Activated T-cell treated with anti-CD3 and anti-CD28 coated beads for 24 hours (primary cell): ENCODE data around the gene TMEM184B.
"Not testable (repeated sequence)": the region's sequence is repeated elsewhere in the genome, so short reads cannot be mapped to it uniquely, and the experiment has no call there.

Experiments used
- DNase-seq: peaks from one replicate; pipeline ENCODE4 v3.0.0-alpha.2; 2020; ENCODE audit warnings: low read depth

Gene TMEM184B

GRCh38 chr22:38248280-38248679 lies 24.5 kb downstream of the TMEM184B start:
- DNase-seq: no peak

- DNase-seq: no peak
Observed at GRCh38 chr22:38247713-38248112, 25.1 kb downstream of the TMEM184B start.

DNA sequence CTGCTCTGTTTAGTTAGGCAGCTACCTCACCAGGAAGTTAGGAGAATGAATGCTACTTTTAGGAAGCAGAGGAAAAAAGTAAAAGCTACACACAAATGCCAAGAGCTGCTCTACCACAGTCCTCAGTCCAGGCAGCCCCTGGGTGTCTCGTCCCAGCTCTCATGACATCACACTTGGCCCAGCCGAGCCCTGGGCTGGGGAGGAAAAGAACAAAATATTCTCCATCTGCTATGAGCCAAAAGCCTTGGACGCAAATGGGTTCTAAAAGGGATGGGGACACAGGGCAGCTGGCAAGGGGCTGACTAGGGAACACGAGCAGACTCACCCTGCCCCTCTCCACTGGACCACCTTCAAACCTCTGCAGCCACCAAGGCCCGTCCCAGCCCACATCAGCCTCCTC lies 26.1 kb downstream of the TMEM184B start:
- no peak for DNase-seq

DNA sequence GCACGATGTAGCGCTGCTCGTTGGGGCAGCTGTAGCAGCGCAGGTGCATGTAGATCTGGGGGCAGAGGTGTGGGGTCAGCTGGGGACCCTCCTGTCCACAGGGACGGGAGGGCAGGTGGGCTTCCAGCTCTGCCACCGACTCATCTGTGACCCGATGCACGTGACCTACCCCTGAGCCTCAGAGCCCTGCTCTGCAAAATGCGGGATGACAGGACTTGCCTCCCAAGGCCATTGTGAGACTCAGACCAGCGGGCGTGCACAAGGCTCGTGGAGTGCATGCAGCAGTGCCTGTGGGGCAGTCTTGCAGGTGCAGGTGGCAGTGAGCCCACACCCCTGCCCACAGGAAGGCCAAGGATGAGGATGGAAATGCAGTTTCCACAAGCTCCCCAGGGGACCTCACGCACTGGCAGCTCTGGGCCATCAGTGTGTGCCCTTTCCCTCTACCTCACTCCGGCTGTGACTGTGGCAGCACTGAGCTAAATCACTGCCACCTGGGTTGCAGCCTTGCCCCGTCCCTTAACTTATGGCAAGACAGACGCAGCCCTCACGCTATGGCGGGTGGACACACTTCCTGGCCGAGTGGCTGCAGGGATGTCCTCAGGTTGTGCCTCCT lies 26.7 kb downstream of the TMEM184B start:
- no peak for DNase-seq

DNA sequence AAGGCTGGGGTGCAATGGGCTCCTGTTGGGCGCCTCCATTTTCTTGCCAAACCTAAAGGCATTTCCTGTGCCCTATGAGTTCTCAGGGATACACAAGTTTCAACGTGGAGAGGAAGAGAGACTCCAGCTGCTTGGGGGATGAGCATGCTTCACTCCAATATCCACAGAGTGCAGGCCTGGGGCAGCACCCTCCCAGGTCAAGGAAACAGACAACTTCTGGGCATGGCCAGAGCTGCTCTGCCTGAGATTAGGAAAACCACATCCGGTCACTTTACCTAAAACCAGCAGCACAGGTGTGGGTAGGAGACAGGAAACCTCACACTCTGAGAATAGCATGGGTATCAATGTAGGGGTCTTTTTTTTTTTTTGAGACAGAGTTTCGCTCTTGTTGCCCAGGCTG lies 28.7 kb downstream of the TMEM184B start:
- DNase-seq: no peak

GRCh38 chr22:38243007-38243765 lies 29.6 kb downstream of the TMEM184B start:
- no peak for DNase-seq

- no peak for DNase-seq
Observed at GRCh38 chr22:38240734-38241252, 32.0 kb downstream of the TMEM184B start.

DNA sequence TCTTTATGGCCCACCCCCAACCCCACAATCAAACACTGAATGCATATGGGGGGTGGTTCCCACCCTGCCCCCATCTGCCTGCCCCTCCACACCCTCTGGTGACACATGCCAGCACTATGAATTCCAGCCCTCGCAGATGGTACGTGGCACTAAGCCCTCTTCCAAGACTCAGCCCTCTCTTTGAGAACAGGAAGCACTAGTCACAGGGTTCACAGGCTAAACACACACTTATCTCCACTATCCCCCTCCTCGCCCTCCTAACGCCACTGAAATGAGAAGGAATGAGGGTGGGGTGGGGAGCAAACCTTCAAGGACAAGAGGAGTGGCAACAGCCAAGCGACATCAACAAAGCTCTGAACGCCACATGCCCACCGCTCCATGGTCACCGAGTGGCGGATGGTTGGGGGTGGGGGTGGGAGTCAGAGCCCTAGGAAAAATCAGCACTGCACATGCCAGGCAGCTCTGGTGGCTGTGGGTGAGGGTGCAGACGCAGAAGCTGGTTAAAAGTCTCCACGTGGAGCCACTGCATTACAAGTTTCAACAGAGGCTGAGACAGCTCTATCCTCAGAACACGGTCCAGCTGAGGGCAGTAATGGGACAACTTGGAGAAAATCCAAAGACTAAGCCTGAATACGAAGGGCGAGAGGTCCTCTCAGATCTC lies 33.6 kb downstream of the TMEM184B start:
- DNase-seq: no peak

- no peak for DNase-seq
Observed at GRCh38 chr22:38238519-38239071, 34.2 kb downstream of the TMEM184B start.

GRCh38 chr22:38236786-38237185 lies 36.0 kb downstream of the TMEM184B start:
- DNase-seq: no peak

- no peak for DNase-seq
Observed at GRCh38 chr22:38235240-38235850, 37.5 kb downstream of the TMEM184B start.

DNA sequence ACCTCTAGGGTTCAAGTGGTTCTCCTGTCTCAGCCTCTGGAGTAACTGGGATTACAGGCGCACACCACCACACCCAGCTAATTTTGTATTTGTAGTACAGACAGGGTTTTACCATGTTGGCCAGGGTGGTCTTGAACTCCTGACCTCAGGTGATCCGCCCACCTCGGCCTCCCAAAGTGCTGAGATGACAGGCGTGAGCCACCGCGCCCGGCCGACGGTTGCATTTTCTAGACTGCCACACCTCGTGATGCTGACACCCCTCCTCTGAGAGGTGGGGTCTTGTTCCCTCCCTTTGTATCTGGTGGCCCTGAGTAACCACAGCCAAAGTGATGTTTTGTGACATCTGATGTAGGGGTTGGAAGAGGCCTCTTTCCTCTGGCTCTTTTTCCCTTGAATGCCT lies 39.0 kb downstream of the TMEM184B start:
- DNase-seq: not testable (repeated sequence)

DNA sequence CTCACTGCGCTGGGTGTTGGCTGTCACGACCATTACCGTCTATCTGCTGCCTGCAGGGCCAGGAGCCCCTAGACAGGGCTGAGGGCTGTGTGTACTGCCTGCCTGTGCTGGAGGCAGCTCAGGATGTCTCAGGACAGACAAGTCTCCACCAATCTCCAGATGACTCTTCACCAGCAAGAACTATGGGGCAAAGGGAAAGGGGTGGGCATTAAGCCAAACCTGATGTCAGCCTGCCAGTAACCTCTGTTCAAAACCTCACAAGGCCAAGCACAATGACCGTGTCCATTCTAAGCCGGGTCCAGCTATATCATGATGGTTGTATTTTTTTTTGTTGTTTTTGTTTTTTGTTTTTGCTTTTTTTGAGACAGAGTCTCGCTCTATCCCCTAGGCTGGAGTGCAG lies 39.4 kb downstream of the TMEM184B start:
- no peak for DNase-seq

GRCh38 chr22:38232196-38232595 lies 40.6 kb downstream of the TMEM184B start:
- DNase-seq: no peak

DNA sequence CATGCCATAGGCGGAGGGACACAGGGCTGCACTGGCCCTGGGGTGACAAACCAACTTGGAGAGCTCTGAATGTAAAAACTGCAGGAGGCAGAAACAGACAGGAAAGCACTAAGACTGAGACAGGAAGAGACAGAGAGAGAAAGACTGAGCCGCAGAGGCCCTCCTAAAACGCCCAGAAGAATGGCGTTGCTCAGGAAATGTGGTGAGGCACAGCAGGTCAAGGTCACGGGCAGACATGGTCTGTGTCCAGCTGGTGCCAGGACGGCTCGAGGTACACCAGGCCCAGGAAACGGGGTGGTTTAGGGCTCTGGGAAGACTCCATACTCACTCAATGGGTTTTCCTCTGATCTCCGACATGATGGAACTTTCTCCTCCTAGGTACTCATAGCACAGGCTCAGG lies 41.9 kb downstream of the TMEM184B start:
- no peak for DNase-seq

- DNase-seq: no peak
Observed at GRCh38 chr22:38230108-38230825, 42.5 kb downstream of the TMEM184B start.

DNA sequence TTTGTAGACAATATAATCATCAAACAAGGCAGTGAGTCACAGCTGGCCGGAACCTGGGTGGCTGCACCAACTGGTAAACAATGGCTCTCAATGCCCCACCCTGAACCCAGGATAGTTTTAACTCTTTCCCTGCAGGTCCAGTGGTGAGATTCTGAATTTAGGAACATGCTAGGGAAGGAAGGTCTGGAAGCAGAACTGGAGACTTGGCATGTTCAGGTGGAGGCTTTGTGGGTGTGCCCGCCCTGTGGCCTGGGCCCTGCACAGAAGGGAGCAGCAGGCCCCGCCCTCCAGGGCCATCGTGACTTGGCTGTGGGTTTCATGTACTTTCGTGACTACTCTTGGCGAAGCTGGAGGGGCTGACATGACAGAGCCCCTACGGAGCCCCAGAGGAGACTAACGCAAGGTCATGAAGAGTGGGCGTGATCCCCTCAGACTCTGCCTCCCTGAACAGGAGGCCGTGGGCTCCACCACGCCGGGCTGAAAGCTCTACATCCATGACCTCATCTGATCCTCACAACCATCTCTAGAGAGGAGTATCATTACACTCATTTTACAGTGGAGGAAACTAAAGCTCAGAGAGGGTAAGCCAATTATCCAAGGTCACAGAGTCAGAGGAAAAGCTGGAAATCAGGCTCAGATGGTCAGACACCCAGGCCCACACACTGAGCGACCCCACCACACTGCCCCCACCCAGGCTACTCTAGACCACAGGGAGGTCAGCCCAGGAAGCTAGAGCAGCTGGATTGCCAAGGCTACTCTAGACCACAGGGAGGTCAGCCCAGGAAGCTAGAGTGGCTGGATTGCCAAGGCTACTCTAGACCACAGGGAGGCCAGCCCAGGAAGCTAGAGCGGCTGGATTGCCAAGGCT lies 43.7 kb downstream of the TMEM184B start:
- no peak for DNase-seq

DNA sequence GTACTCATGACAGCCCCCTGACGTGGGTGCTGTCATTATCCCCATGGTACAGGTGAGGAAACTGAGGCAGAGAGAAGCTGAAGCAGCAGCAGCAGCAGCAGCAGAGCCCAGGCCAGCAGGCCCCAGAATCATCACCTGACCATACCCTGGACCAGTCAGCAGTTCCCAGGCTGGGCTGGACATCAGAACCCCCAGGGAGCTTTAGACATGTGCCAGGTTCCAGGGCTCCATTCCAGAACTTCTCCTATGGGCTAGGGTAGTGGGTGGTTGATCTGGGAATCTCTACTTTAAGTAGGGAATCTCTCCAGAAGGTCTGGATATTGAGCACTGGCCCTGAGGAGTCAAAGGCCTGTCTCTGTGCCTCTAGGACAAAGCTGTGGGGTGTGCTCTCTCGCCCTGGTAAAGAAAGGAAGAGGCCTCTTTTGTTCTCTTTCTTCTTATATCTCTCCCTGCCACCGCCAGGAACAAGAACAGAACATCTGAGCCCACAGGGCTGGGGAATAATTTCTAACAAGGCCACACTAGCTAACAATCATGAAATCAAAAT lies 44.4 kb downstream of the TMEM184B start:
- no peak for DNase-seq

DNA sequence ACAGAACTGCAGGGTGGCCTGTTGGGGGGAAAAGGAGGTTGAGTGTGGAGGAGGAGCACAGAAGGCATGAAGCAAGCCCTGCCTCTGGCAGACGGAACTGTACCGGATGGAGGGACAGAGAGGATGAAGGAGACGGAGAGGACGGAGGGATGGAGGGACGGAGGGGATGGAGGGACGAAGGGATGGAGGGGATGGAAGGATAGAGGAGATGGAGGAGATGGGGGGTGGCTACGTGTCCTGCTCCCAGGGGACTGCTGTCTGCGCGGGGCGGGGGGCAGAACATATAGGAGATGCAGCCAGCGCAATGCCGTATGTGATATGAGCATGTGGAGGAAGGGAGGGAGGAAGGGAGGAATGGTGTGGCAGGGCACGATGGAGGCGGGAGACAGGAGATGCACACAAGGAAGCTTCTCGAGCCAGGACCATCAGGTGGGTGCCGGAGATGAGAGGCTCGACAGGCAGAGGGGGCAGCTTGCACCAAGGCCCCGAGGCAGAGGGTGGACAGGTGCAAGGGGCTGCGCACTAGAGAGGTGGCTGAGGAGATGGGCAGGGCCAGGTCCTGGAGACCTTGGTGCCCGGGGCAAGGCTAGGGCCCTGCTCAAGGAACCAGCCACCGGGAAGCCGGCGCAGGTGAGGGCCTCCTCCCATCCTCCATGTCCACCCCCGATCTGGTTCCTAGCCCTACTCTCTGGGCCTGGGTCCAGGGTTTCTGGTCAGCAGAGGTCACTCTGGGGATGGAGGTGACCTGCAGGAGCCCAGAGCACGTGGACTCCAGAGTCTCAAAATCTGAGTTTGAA lies 45.8 kb downstream of the TMEM184B start:
- DNase-seq: no peak
